Activated naive CD4-positive, alpha-beta T cell treated with anti-CD3 and anti-CD28 coated beads, Interleukin-2, amount 10 ng/mL, durations not matched to agents 7 days and 5 days (primary cell): ENCODE data around the gene RPS26.
"Not testable (repeated sequence)": the region's sequence is repeated elsewhere in the genome, so short reads cannot be mapped to it uniquely, and the experiment has no call there.

ENCODE experiments used
- CTCF ChIA-PET: fragments of 350-600 bp; sonication (Branson Sonifier 250); formaldehyde crosslinking; loops from one replicate; lab custom pipeline; 2021; ENCODE audit warnings: antibody characterized with exemption; lab: Charles Lee
- DNase-seq: peaks from one replicate; pipeline ENCODE4 v3.0.0-alpha.2; 2020
- H3K27ac Mint-ChIP-seq: one replicate; pipeline ENCODE4 v1.8.0; 2021; ENCODE audit warnings: mild to moderate bottlenecking, moderate library complexity, mixed read lengths
- H3K27me3 Mint-ChIP-seq: one replicate; pipeline ENCODE4 v1.8.0; 2021; ENCODE audit warnings: mild to moderate bottlenecking, mixed read lengths
- H3K36me3 Mint-ChIP-seq: one replicate; pipeline ENCODE4 v1.8.0; 2021; ENCODE audit warnings: mixed read lengths
- H3K4me1 Mint-ChIP-seq: one replicate; pipeline ENCODE4 v1.8.0; 2021; ENCODE audit warnings: mixed read lengths
- H3K4me3 Mint-ChIP-seq: one replicate; pipeline ENCODE4 v1.8.0; 2021; ENCODE audit warnings: mild to moderate bottlenecking, moderate library complexity, mixed read lengths
- H3K9me3 Mint-ChIP-seq: one replicate; pipeline ENCODE4 v1.8.0; 2021; ENCODE audit warnings: mixed read lengths

Gene RPS26

GRCh38 chr12:56071648-56072047, 29.9 kb downstream of the RPS26 start:
- Mint-ChIP-seq H3K4me3 (no peak overlapping the region), H3K36me3 (no peaks in the 10 kb centered on the region), H3K27me3 (peaks cover 33% of the 10 kb centered on the region), H3K9me3 (no peaks in the 10 kb centered on the region), H3K27ac (no peak overlapping the region), H3K4me1 (peaks cover 2% of the 10 kb centered on the region)
- no peak for DNase-seq
- CTCF ChIA-PET = no interaction called here

- Mint-ChIP-seq H3K36me3 (no peaks in the 10 kb centered on the region), H3K27me3 (peaks cover 55% of the 10 kb centered on the region), H3K4me1 (peaks cover 6% of the 10 kb centered on the region), H3K27ac (no peak overlapping the region), H3K9me3 (no peaks in the 10 kb centered on the region), H3K4me3 (no peak overlapping the region)
- DNase-seq = no peak
- CTCF ChIA-PET = no interaction called here
These were observed 32.7 kb downstream of the RPS26 start for GRCh38 chr12:56074396-56074795.

- not testable (repeated sequence) for H3K9me3 Mint-ChIP-seq, H3K27ac Mint-ChIP-seq, H3K4me3 Mint-ChIP-seq, DNase-seq, H3K36me3 Mint-ChIP-seq
- peaks cover 24% of the 10 kb centered on the region for H3K4me1 Mint-ChIP-seq
- peaks cover 66% of the 10 kb centered on the region for H3K27me3 Mint-ChIP-seq
- CTCF ChIA-PET = interaction anchor here (0.6 kb wide), 1 partner anchor 27 kb away, joined by 3 read pairs; the partner anchor contains the start of gene PA2G4
These were observed 36.2 kb downstream of the RPS26 start for GRCh38 chr12:56077966-56078365.

GRCh38 chr12:56078427-56078826, 36.7 kb downstream of the RPS26 start:
- no peaks in the 10 kb centered on the region for H3K9me3 Mint-ChIP-seq
- peaks cover 24% of the 10 kb centered on the region for H3K4me1 Mint-ChIP-seq
- no peak overlapping the region for H3K27ac Mint-ChIP-seq
- no peak for DNase-seq
- H3K36me3 Mint-ChIP-seq = no peaks in the 10 kb centered on the region
- peaks cover 66% of the 10 kb centered on the region for H3K27me3 Mint-ChIP-seq
- H3K4me3 Mint-ChIP-seq = peak overlapping the region; percentile 59
- CTCF ChIA-PET = interaction anchor here (0.6 kb wide), 1 partner anchor 26 kb away, joined by 3 read pairs; the partner anchor contains the start of gene PA2G4

- peak overlapping the region; percentile 76 for H3K4me3 Mint-ChIP-seq
- CTCF ChIA-PET = interaction anchor here (0.7 to 1.2 kb wide), 5 partner anchors 9 to 68 kb away, joined by 3 read pairs; no protein-coding TSS in a partner anchor
- H3K9me3 Mint-ChIP-seq = no peaks in the 10 kb centered on the region
- H3K4me1 Mint-ChIP-seq = peaks cover 24% of the 10 kb centered on the region
- DNase-seq = peak; percentile 65
- peaks cover 71% of the 10 kb centered on the region for H3K27me3 Mint-ChIP-seq
- H3K36me3 Mint-ChIP-seq = no peaks in the 10 kb centered on the region
- H3K27ac Mint-ChIP-seq = no peak overlapping the region
These were observed 37.4 kb downstream of the RPS26 start for GRCh38 chr12:56078931-56079722.

GRCh38 chr12:56079723-56080555, 38.2 kb downstream of the RPS26 start, which contains the start of gene ERBB3:
Gene ERBB3 (plus strand): TSS chr12:56080165. CDS start chr12:56080301, 136 bp downstream.
- Mint-ChIP-seq H3K27me3 (peaks cover 77% of the 10 kb centered on the region), H3K4me3 (peak within 1 kb of the TSS; percentile 76), H3K9me3 (no peaks in the 10 kb centered on the region), H3K36me3 (no peaks in the 10 kb centered on the region), H3K4me1 (peaks cover 24% of the 10 kb centered on the region), H3K27ac (no peak within 1 kb of the TSS)
- peak; percentile 80 for DNase-seq
- CTCF ChIA-PET = interaction anchor here (0.7 to 6.6 kb wide), 6 partner anchors 8 to 69 kb away, joined by 3 to 64 read pairs (median 3); partner anchors contain the start of gene PA2G4

GRCh38 chr12:56080556-56081138, 38.9 kb downstream of the RPS26 start:
- Mint-ChIP-seq H3K4me1 (peaks cover 26% of the 10 kb centered on the region), H3K9me3 (no peaks in the 10 kb centered on the region), H3K4me3 (peak overlapping the region; percentile 76), H3K27ac (no peak overlapping the region), H3K27me3 (peaks cover 81% of the 10 kb centered on the region), H3K36me3 (no peaks in the 10 kb centered on the region)
- CTCF ChIA-PET = interaction anchor here (0.6 to 6.6 kb wide), 3 partner anchors 21 to 48 kb away, joined by 3 to 64 read pairs (median 3); partner anchors contain the start of gene PA2G4
- no peak for DNase-seq

- DNase-seq = no peak
- CTCF ChIA-PET = interaction anchor here (0.6 to 6.6 kb wide), 4 partner anchors 20 to 343 kb away, joined by 3 to 64 read pairs (median 3); partner anchors contain the start of gene PA2G4
- Mint-ChIP-seq H3K4me1 (peaks cover 26% of the 10 kb centered on the region), H3K27me3 (peaks cover 88% of the 10 kb centered on the region), H3K9me3 (no peaks in the 10 kb centered on the region), H3K27ac (no peak overlapping the region), H3K36me3 (no peaks in the 10 kb centered on the region), H3K4me3 (peak overlapping the region; percentile 76)
These were observed 40.0 kb downstream of the RPS26 start for GRCh38 chr12:56081393-56082347.

GRCh38 chr12:56082382-56082781, 40.7 kb downstream of the RPS26 start:
- DNase-seq = no peak
- peaks cover 26% of the 10 kb centered on the region for H3K4me1 Mint-ChIP-seq
- peaks cover 91% of the 10 kb centered on the region for H3K27me3 Mint-ChIP-seq
- no peaks in the 10 kb centered on the region for H3K9me3 Mint-ChIP-seq
- H3K27ac Mint-ChIP-seq = no peak overlapping the region
- no peaks in the 10 kb centered on the region for H3K36me3 Mint-ChIP-seq
- CTCF ChIA-PET = interaction anchor here (0.6 to 6.6 kb wide), 2 partner anchors 19 to 190 kb away, joined by 4 to 64 read pairs; partner anchors contain the start of gene PA2G4
- H3K4me3 Mint-ChIP-seq = no peak overlapping the region

- Mint-ChIP-seq H3K36me3 (no peaks in the 10 kb centered on the region), H3K9me3 (no peaks in the 10 kb centered on the region), H3K27ac (no peak overlapping the region), H3K4me3 (no peak overlapping the region), H3K4me1 (peaks cover 26% of the 10 kb centered on the region), H3K27me3 (peaks cover 91% of the 10 kb centered on the region)
- CTCF ChIA-PET = interaction anchor here (0.6 to 6.6 kb wide), 3 partner anchors 19 to 190 kb away, joined by 3 to 64 read pairs (median 4); partner anchors contain the start of gene PA2G4
- no peak for DNase-seq
These were observed 41.2 kb downstream of the RPS26 start for GRCh38 chr12:56082967-56083366.

- peak; percentile 66 for DNase-seq
- Mint-ChIP-seq H3K4me1 (peaks cover 16% of the 10 kb centered on the region), H3K27me3 (peaks cover 85% of the 10 kb centered on the region), H3K27ac (no peak overlapping the region), H3K9me3 (no peaks in the 10 kb centered on the region), H3K4me3 (no peak overlapping the region), H3K36me3 (no peaks in the 10 kb centered on the region)
- CTCF ChIA-PET = interaction anchor here (0.6 to 6.6 kb wide), 12 partner anchors 10 to 199 kb away, joined by 3 to 64 read pairs (median 3); partner anchors contain the start of genes PA2G4, RAB5B, RPL41 and ZC3H10
These were observed 43.3 kb downstream of the RPS26 start for GRCh38 chr12:56084958-56085543.

GRCh38 chr12:56086096-56086495, 44.4 kb downstream of the RPS26 start:
- Mint-ChIP-seq H3K27me3 (peaks cover 75% of the 10 kb centered on the region), H3K9me3 (no peaks in the 10 kb centered on the region), H3K36me3 (no peaks in the 10 kb centered on the region), H3K4me3 (no peak overlapping the region), H3K4me1 (peaks cover 7% of the 10 kb centered on the region), H3K27ac (no peak overlapping the region)
- DNase-seq = no peak
- CTCF ChIA-PET = interaction anchor here (0.9 to 6.6 kb wide), 5 partner anchors 16 to 77 kb away, joined by 3 to 64 read pairs (median 6); partner anchors contain the start of genes PA2G4, RPL41 and ZC3H10
